Measurements from ENCODE around the gene RCL1. TPM values are rescaled to one million over a fixed set of nuclear protein-coding genes. Genes with fewer than 3 reads are reported as not detected.
"Not testable (repeated sequence)": the region's sequence is repeated elsewhere in the genome, so short reads cannot be mapped to it uniquely, and the experiment has no call there.

RCL1 gene
- total RNA-seq, 1 donor from 2014 or later = 12.1 TPM

GRCh38 chr9:4784403-4784802 lies 8.3 kb upstream of the RCL1 start:
- no peak for DNase-seq

- DNase-seq = no peak
These were observed 6.1 kb upstream of the RCL1 start for GRCh38 chr9:4786599-4786998.

- DNase-seq = no peak
These were observed 4.9 kb upstream of the RCL1 start for GRCh38 chr9:4787876-4788275.

GRCh38 chr9:4788703-4789102 lies 4.0 kb upstream of the RCL1 start:
- DNase-seq = no peak

GRCh38 chr9:4792054-4792571 lies 631 bp upstream of the RCL1 start:
- DNase-seq = no peak

GRCh38 chr9:4793459-4794395 lies 983 bp downstream of the RCL1 start:
- DNase-seq = no peak

GRCh38 chr9:4794691-4795090 lies 1.9 kb downstream of the RCL1 start:
- no peak for DNase-seq

GRCh38 chr9:4795108-4795507 lies 2.4 kb downstream of the RCL1 start:
- DNase-seq = not testable (repeated sequence)

GRCh38 chr9:4796530-4796929 lies 3.8 kb downstream of the RCL1 start:
- no peak for DNase-seq

GRCh38 chr9:4796988-4797853 lies 4.5 kb downstream of the RCL1 start:
- peak; percentile 73 for DNase-seq

GRCh38 chr9:4797854-4798150 lies 5.1 kb downstream of the RCL1 start:
- no peak for DNase-seq

- DNase-seq = no peak
These were observed 5.7 kb downstream of the RCL1 start for GRCh38 chr9:4798281-4799032.

GRCh38 chr9:4799033-4799430 lies 6.3 kb downstream of the RCL1 start:
- DNase-seq = no peak

GRCh38 chr9:4799775-4800174 lies 7.0 kb downstream of the RCL1 start:
- DNase-seq = no peak

GRCh38 chr9:4801156-4801555 lies 8.4 kb downstream of the RCL1 start:
- no peak for DNase-seq

- DNase-seq = no peak
These were observed 11.2 kb downstream of the RCL1 start for GRCh38 chr9:4803670-4804530.

GRCh38 chr9:4804531-4805016 lies 11.8 kb downstream of the RCL1 start:
- no peak for DNase-seq

GRCh38 chr9:4805191-4805918 lies 12.6 kb downstream of the RCL1 start:
- no peak for DNase-seq

- no peak for DNase-seq
These were observed 17.8 kb downstream of the RCL1 start for GRCh38 chr9:4810565-4810964.

- no peak for DNase-seq
These were observed 19.1 kb downstream of the RCL1 start for GRCh38 chr9:4811824-4812223.

GRCh38 chr9:4812858-4813257 lies 20.1 kb downstream of the RCL1 start:
- no peak for DNase-seq
